HG02973 (cell line): ENCODE results near the gene SCN10A.

Source experiments
- ATAC-seq: cut with Tn5 transposase; IDR thresholded peaks from one replicate; pipeline ENCODE4 v1.9.1; 2021; ENCODE audit warnings: moderate library complexity; ENCODE audit not compliant: unreplicated experiment

Gene SCN10A

DNA sequence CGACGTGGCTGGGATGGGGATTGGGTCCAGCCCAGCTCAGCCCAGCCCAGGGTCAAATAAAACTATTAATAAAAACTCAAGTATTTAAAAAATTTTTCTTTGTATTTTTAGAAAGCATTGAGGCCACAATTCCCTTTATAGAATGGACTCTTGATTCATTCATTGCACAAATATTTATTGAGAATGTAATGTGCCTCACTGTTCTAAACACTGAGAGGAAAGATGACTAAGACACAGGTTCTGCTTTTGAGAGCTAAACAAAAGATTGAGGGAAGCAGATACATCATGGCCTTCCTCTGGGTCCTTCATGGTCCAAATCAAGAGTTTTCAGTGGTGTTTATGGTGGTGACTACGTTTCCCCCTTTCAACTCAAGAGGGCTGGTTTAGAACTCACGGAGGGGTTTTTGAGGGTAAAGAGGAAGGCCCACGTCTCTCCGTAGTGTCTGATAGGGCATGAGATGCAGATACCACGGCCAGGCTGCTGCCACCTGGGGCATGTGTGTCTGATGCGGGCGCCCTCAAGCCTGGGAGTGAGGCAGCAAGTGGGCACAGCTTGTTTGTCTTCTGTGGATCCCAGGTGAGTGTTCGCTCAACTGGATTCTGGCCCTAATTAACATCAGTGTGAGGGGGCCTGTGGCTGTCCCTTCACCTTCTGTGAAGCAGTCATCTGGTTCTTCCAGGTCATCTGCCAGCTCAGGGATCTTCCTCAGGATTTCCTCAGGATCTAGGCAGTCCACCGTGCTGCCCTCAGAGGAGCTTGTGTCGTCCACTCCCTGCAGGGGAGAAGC is 93.0 kb downstream of the SCN10A start:
- no peak for ATAC-seq

DNA sequence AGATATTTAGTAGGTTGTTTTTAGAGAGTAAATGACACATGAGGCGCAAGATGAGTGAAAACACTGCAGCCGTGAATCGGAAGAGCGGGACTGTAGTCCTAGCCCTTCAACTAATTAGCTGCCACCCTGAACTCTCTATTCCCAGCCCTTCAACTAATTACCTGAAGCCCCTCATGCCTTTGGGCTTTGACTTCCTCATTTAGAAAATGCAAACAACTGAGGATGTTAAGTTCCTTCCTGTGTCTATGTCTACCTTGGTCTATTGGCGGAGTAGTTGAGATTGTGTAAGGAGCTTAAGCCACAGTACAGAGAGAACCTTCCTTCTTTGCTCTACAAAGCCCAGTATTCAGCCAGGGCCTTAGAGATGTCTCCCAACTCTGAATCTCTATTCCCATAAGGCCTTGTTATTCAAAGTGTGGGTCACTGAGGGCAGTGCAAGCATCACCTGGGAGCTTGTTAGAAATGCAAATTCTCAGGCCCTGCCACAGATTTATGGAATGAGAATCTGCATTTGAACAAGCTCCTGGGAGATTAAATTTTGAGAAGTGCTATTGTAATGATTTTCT is 94.7 kb downstream of the SCN10A start:
- no peak for ATAC-seq

DNA sequence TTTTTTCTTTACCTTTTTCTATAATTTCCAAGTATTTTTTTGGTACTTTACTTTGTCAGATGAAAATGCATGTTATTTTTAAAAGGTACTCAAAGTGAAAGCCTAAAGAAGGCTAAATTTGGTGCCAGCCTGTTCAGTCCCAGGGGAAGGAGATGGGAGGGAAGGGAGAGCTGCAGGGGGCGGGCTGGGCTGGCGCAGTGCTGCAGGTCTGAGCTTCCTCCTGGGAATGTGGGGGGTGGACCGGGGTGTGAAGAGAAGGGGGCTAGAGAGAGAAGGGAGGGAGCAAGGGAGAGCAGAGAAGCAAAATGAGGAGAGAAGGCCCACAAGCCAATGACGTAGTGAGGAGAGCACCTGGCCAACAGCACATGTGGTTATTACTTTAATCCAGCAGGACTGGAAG is 95.6 kb downstream of the SCN10A start:
- ATAC-seq: no peak

DNA sequence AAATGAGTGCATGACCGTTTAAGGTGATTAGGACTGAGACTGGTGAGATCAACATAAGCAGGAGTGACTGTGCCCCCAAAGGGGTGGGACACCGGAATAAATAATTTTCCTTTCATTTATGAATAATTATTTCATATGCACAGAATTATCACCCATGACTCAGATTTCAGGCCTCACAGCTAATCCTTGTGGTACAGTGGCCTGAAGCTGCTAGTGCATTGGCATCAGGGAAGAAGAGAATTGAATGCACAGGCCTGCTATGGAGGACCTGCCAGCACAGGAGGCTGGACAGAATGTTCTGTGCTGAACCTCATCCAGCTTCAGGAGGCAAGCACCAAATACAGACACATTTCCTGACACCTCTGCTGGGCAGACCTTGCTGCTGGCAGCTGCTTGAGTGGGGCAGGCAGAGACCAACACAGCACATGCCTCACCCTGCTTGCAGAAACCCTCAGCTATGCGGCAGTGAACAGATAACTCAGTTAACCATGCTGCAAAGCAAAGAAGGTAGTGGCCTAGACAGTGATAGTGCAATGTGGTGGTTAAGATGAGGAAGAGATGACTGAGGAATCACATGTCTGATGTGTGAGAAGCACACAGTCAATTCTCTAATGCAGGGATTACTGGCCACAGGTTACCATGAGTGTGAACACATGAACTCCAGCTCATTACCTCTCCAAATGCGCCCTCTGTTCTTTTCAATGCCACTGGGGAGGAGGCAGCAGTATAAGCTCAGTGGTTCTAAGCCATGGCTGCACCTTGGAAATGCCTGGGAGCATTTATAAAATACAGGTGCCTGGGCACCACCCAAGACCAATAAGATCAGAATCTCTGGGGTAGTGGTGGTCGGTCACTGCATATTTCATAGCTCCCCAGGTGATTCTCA is 98.4 kb downstream of the SCN10A start:
- no peak for ATAC-seq

DNA sequence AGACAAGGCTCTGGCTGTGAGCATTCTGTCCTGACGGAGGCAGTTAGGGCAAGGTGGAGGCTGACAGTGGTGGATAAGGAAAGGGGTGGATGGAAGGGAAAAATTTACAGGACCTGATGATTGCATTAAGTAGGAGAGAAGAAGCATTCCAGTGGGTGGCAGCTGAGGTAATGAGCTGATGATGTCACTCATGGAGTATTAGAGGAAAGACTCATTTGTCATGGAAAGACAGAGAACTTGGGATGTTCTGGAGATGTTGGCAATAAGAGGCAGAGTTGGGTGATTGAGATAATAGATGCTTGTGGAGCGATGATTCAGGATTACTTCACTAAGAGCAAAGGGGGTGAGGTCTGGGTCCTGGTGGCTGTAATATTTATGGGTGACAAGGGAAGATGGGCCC is 102.9 kb downstream of the SCN10A start:
- no peak for ATAC-seq

DNA sequence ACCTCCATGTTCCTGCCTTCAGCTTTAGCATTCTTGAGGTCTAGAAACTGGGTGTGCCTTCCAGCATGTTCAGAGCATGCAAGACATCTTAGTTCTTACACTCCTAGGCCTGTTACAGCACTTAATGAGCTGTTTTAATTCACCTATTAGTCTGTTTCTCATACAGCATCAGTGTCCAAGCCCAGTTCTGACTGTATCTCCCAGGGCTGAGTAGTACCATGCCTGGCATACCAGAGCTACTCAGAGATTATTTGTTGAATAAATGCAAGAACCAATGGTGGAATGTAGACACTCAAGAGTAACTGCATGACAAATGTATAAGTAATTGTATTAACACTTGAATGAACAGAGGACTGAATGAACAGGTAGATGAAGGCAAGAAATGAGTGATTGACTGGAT is 104.7 kb downstream of the SCN10A start:
- no peak for ATAC-seq

DNA sequence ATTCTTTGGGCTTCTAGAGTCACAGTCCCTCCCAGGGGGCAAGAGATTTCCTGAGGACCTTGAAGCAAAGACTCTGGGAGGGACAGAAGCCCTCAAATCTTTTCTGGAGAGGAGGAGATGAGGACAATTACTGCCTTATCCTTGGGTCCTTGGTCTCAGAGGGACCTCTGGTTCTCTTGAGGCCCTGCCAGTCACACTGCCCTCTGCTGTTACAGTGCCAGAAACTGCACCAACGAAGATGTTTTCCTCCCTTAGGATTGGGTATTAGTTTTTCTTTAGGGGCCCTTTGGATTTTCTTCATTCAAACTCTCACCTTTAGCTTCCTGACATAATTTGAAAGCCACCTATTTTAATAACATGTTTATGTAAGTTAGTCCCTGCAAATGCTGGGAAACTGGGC is 108.3 kb downstream of the SCN10A start:
- ATAC-seq: no peak

DNA sequence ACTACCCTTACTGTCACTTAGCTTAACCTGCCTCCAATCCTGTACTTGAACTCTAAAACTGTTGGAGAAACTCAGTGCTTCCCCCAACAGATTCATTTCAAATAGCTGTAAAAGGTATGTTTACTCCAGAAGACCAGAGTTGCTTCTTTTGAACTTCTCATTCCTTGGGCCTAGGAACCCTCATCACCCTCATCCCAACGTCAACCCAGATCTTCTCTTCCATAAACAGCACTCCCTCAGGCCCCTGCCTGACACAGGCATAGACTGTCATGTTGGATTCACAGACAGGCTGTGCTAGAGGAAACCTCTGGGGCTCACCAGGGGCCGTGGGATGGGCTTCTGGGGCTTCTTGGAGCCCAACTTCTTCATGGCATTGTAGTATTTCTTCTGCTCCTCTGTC is 109.1 kb downstream of the SCN10A start:
- ATAC-seq: no peak

DNA sequence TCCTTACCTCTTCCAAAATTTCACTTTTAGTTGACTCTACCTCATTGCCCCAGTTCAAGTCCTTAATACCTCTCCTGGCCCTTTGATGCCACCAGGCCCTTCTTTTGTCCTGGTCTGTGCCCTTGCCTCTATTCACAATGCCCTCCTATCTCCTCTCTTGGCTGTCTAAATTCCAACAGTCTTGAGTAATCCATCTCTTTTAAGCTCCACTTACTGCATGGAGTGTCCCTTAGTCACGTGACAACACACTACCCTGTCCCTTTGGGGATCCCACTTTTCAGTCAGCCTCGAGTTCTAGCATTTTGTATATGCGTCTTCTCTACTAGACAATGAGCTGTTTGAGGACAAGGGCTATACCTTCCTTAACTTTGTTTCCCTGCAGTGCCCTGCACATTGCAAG is 113.8 kb downstream of the SCN10A start:
- ATAC-seq: no peak

DNA sequence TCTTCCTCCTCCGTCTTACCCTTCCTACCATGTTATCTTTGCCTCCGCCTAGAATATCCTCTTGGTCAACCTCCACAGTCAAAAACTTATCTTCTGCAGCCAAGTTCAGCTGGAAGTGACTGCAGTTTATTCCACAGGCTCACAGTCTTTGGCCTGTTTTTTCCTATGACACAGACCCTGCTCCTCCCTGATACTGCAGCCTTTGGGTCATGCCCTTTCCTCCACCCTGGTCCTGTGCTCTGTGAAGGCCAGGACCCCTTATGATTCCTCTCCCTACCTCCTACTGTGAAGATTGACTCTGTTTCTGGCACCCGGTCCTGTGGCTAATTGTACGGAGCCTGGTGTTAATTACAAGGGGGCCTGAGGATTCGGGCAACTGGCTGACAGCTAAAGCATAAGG is 117.3 kb downstream of the SCN10A start:
- no peak for ATAC-seq

DNA sequence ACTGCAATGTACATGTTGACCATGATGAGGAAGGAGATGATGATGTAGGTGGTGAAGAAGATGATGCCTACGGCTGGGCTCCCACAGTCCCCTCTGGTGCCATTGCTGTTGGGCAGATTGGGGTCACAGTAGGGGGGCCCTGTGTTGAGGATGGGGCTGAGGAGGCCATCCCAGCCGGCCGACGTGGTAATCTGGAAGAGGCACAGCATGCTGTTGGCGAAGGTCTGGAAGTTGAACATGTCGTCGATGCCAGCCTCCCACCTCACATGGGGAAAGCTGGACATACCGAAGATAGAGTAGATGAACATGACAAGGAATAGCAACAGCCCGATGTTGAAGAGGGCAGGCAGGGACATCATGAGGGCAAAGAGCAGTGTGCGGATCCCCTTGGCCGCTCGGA is 118.0 kb downstream of the SCN10A start:
- no peak for ATAC-seq

DNA sequence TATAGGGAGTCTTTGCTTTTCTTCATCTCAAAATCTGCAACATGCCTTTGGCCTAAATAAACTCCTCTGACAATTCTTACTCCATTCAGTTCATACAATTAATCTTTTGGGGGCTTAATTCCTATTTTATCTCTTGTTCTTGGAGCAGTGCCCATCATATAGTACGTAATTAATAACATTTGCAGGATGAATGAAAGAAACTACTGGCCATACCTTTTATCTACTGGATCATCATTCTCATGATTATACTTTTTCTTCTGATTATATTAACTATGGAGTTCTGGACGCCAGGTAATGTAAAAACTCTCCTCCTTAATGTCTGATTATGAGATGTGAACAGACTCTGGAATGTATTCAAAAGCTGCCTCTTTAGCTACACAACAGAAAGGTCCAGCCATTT is 120.0 kb downstream of the SCN10A start:
- no peak for ATAC-seq

DNA sequence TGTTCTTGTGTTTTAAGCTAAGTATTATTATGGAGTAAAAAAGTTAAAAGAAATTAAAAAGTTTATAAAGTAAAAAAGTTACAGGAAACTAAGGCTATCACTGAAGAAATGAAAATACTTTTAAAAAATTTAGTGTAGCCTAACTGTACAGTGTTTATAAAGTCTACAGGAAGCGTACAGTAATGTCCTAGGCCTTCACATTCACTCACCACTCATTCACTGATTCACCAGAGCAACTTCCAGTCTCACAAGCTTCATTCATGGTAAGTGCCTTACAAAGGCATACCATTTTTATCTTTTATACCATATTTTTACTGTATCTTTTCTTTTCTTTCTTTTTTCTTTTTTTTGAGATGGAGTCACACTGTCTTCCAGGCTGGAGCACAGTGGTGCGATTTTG is 125.8 kb downstream of the SCN10A start:
- no peak for ATAC-seq

DNA sequence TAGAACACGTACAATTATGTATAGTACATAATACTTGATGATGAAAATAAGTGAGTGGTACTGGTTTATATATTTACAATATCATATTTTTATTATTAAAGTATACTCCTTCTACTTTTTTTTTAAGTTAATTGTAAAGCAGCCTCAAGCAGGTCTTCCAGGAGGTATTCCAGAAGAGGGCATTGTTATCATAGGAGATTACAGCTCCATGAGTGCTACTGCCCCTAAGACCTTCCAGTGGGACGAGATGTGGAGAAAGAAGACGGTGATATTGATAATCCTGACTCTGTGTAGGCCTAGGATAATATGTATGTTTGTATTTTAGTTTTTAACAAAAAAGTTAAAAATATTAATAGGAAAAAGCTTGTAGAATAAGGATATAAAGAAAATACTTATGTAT is 126.2 kb downstream of the SCN10A start:
- ATAC-seq: no peak

DNA sequence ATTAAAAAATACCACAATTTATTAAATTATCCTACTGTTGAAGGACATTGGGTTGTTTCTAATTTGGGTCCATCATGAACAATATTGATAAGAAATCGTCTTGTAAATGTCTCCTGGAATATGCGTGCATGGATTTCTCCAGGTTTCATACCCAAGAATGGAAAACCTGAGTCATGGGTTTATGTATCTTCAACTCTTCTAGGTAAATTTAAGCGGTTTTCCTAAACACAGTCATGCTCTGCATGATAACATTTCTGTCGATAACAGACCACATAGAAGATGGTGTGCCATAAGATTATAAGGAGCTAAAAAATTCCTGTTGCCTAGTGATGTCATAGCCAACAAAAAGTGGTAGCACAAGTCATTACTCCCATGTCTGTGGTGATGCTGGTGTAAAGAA is 126.7 kb downstream of the SCN10A start:
- ATAC-seq: no peak

DNA sequence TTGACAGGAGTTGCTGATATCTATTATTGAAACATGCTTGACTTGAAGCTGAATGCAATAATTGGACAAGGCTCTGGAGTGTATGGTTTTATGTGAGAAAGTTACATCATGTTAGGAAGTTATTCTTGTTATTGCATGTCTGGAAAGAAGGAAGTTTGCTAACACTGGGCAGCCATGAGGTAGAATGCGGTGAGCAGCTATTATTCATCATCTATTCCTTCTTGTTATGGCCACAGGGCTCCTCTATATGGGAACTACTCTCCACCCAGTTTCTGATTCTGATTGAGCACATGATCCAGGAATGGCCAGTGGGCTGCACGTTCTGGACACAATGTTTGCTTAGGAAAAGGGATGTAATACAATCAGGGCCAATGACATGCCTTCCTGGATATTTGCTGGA is 128.7 kb downstream of the SCN10A start:
- no peak for ATAC-seq

DNA sequence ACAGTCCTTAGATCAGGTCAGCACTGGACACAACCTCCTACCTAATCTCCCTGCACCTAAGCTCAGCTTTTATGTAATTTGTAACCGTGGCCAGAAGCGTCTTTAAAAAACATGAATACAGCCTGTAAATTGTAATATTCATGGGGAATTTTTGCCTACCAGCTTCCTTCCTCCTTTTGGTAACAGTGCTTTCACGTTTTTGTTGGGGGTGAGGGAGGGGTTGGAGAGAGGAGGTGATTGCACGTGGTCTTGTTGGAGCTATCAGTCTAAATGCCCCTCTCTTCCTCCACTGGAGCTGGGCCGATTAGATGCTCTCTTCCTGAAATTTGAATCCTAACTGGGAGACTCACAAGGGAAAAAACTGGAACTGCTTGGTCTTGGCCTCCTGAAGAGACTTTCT is 131.5 kb downstream of the SCN10A start:
- no peak for ATAC-seq

DNA sequence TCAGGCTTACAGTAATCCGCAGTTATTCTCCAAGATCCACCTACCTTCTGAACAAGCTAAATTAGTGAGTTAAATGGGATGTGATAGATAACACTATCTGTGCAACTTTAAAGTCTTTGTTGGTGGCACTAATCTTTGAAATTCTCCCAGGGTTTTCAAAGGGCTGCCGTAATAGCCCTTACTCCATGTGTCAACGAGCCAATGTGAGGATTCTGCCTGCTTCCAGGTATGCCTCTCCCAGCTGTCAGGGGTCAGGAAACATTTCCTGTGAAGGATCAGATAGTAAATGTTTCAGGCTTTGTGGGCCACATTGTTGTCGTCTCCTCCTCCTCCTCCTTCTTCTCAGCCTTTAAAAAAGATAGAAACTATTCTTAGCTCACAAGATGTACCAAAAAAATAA is 146.3 kb downstream of the SCN10A start:
- ATAC-seq: no peak

DNA sequence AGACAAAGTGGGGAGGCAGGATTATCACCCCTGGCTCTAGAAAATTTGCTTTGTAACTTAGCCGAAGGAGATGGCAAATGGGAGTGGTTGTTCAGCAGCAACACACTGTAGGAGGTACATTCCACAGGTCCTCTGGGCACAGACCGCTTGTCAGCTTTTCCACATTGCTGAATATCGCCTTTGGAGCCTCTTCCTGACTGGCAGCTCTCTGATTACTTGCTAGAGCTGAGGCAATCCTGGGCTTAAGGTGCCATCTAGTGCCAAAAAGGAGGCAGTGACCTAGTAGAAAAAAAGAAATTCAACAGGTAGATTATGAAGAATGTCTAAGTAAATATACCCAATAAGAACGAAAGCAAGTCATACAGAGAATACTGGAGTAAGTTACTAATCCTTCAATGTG is 153.5 kb downstream of the SCN10A start:
- ATAC-seq: no peak

DNA sequence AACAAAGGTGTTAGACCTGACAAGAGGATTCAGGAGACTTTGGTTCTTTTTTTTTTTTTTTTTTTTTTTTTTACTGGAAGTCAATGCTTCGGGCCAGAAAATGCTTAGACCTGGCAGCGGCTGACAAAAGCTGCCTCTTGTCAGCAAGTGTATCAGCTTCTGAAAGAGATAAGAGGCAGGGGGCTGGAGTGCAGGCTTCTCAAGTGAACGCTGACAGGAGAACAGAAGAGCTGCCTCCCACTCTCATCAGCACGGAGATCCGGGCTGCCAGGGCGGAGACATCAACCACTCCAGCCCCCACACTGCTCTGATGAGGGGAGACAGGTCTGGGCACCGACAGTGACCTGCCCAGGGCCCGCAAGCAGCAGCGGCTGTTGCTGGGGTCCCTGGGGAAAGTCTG is 157.2 kb downstream of the SCN10A start:
- no peak for ATAC-seq

DNA sequence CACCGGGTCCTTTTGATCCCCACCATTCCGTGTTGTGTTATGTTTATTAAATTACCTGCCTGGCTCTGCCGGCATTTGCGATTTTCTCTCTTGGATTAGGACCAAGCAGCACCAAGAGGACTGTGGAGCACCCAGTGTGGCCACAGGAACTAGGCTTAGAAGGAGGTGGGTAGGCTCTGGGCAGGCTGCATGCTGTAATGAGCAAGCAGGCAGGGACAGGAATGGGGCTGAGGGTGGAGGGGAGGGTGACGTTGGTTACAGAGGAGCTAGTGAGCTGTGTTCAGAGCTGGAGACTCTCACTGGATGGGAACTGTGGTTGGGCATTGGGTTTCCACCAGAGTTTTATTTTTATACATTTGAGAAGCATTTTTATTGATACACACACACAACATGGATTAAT is 158.6 kb downstream of the SCN10A start:
- ATAC-seq: no peak

DNA sequence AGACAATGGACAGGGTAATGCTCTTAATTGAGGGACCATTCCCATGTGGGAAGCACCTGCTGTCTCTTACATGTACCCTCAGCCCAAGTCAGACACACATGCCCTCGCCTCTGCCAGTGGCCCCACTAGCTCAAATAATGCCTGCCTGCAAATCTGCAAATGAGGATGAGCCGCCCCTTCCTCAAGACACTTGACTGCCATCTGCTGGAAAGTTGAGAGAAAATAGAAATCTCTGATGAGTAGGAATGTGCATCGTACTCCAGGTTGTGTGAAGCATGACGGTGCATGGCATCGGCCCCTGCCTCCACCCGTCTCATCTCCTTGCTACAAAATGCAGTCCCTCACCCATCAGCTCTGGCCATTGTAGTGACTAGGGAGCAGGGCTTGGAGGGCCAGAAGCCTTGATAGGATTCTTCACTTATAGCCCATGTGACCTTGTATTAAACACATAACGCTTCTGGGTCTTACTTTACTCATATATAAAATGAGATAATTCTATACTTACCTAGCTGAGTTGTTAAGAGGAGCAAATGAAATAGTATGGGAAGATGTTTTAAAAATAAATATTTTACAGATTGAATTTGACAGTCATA is 160.2 kb downstream of the SCN10A start:
- ATAC-seq: no peak
